Thyroid gland (tissue), 4 donors: ENCODE measurements around the gene HELZ. TPM values are rescaled to one million over a fixed set of nuclear protein-coding genes. Genes with fewer than 3 reads are reported as not detected.
"Not testable (repeated sequence)": the region's sequence is repeated elsewhere in the genome, so short reads cannot be mapped to it uniquely, and the experiment has no call there.

Experiments
- DNase-seq, 2 donors: peaks; one replicate each; pipeline ENCODE4 v3.0.0-alpha.2; 2019
- H3K27ac ChIP-seq, 3 donors: fragments of 200-600 bp; sonication (generic); 1 replicate in 2 of 3; 2 replicates in 1 of 3; pipeline ENCODE4 v1.5.1; 2016 to 2019; ENCODE audit warnings: mild to moderate bottlenecking in 1 of 3, moderate library complexity in 1 of 3
- H3K27me3 ChIP-seq: fragments of 200-600 bp; sonication (generic); one replicate; pipeline ENCODE4 v1.5.1; 2019
- H3K36me3 ChIP-seq, 2 donors: fragments of 200-600 bp; sonication (generic); one replicate each; pipeline ENCODE4 v1.5.1; 2016 to 2019
- H3K4me1 ChIP-seq, 2 donors: fragments of 200-600 bp; sonication (generic); one replicate each; pipeline ENCODE4 v1.5.1; 2017 to 2019
- H3K4me3 ChIP-seq, 3 donors: fragments of 200-600 bp; sonication (generic); replicated peaks in 1 of 3; 1 replicate in 2 of 3; 2 replicates in 1 of 3; pipeline ENCODE4 v1.5.1; 2016; ENCODE audit warnings: mild to moderate bottlenecking in 1 of 3
- H3K9me3 ChIP-seq: fragments of 200-600 bp; sonication (generic); one replicate; pipeline ENCODE4 v1.5.1; 2017
- POLR2A ChIP-seq, 2 donors: fragments of 450-650 bp; IDR thresholded peaks; one replicate each; pipeline ENCODE4 v1.6.1; 2017; ENCODE audit warnings: antibody characterized with exemption in 2 of 2, mild to moderate bottlenecking in 2 of 2, moderate library complexity in 1 of 2
- WGBS, 2 donors: methylation state at CpG; one replicate each; pipeline ENCODE4 v1.1.5; 2017; 5-methylcytosine and 5-hydroxymethylcytosine counted together
- intact Hi-C: fragments of 100-400 bp; cut with DNase I; formaldehyde crosslinking; loops from one replicate; pipeline ENCODE4 v1.15.1; 2023
- total RNA-seq, 4 donors: library from RNA; depleted of rRNA; stranded (reverse); fragments of >200 nt; gene quantifications; one replicate each; pipeline ENCODE4 v1.2.3, GENCODE V29; 2016
- TF ChIP-seq, protein P1 (sequence below), 6 experiments: fragments of 200-600 bp in 3 of 6; fragments of 450-650 bp in 3 of 6; sonication (generic) in 3 of 6; IDR thresholded peaks; one replicate each; pipeline ENCODE4 v1.5.1; 2016 to 2019; ENCODE audit warnings: antibody characterized with exemption in 6 of 6, mild to moderate bottlenecking in 2 of 6, inconsistent platforms in 1 of 6, moderate library complexity in 1 of 6

HELZ gene
- total RNA-seq, 4 donors from 2014 or later, result 63.4 to 134 (median 88.2) TPM

DNA sequence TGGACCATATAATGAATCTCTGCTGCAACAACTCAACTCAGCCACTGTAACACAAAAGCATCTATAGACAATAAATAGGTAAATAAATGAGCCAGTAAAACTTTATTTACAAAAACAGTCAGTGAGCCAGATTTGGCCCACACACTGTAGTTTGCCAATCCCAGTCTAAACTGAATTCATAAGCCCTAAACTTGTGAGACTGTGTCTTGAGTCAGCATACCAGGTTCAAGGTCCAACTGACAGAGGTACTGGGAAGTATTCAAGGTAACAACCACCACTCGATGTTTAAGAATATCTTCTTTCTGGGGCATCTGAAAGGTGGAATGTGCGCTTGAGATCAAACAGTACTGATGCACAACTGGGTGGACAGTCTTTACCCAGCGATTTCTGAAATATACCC, 94.2 kb downstream of the HELZ start:
- no peak overlapping the region for H3K27ac ChIP-seq
- TF ChIP-seq POLR2A (IDR thresholded peaks at IDR 0.05), result no peak
- TF ChIP-seq, protein P1, sequence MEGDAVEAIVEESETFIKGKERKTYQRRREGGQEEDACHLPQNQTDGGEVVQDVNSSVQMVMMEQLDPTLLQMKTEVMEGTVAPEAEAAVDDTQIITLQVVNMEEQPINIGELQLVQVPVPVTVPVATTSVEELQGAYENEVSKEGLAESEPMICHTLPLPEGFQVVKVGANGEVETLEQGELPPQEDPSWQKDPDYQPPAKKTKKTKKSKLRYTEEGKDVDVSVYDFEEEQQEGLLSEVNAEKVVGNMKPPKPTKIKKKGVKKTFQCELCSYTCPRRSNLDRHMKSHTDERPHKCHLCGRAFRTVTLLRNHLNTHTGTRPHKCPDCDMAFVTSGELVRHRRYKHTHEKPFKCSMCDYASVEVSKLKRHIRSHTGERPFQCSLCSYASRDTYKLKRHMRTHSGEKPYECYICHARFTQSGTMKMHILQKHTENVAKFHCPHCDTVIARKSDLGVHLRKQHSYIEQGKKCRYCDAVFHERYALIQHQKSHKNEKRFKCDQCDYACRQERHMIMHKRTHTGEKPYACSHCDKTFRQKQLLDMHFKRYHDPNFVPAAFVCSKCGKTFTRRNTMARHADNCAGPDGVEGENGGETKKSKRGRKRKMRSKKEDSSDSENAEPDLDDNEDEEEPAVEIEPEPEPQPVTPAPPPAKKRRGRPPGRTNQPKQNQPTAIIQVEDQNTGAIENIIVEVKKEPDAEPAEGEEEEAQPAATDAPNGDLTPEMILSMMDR (IDR thresholded peaks at IDR 0.05), result no peak
- WGBS, 2 donors, result 93 to 94% methylated on average over 3 of the region's 3 CpGs
- no peaks in the 10 kb centered on the region for H3K9me3 ChIP-seq
- H3K27me3 ChIP-seq, result no peaks in the 10 kb centered on the region
- H3K4me3 ChIP-seq, result no peak overlapping the region
- no peaks in the 10 kb centered on the region for H3K4me1 ChIP-seq
- DNase-seq, result no peak
- peaks cover 5 to 27% of the 10 kb centered on the region in 2 donors for H3K36me3 ChIP-seq
- intact Hi-C loops, result no loop called here

DNA sequence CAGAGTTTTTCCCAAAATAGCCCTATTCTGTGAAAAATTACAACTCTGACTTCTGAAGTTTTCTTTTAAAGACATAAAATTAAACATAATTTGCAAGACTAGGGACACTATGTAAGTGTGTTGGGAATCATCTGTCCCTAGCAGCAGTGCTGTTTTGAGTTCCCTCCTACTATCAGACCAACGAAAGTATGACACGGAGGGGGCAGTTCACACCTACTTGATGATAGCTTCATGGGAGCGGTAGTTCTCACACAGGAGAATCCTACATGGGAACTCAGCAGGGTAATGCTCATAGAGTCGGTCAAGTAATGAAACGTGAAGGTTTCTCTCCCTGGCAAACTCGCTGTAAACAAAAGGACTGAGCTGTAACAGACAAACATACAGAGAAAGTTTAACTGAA, 96.6 kb downstream of the HELZ start:
- Histone ChIP-seq H3K36me3 (peaks cover 5 to 37% of the 10 kb centered on the region in 2 donors), H3K27ac (no peak overlapping the region), H3K27me3 (no peaks in the 10 kb centered on the region), H3K4me3 (no peak overlapping the region), H3K9me3 (no peaks in the 10 kb centered on the region), H3K4me1 (no peaks in the 10 kb centered on the region)
- 92 to 94% methylated on average over 6 of the region's 6 CpGs for WGBS, 2 donors
- intact Hi-C loops, result no loop called here
- no peak for DNase-seq
- TF ChIP-seq, protein P1 (IDR thresholded peaks at IDR 0.05), result no peak
- no peak for TF ChIP-seq POLR2A (IDR thresholded peaks at IDR 0.05)

DNA sequence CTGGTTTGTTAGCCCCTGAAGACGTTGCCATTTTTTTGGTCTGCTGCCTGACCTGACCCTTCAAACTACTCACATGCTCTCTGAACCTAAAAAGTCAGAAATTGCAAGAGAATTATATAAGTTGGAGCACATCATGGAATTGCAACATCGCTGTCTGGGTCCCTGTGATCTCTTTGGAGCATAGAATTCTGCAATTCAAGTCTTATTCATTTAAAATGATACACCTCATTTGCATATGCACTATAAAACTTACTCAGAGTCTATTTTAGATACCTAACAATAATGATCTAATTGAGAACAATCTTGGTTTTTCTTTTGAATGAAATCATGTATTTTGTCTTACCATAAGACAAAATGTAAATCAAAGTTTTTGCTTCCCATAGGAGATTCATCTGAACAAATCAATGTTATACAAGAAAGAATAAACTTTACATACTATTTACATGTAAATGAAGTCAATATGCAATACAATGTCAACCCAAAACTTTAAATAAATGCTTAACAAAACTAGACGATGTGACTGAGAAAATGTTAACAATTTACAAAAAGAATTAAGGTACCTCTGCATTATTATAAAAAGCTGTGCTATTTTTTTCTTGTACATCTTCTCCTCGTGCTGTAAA, 99.7 kb downstream of the HELZ start:
- Histone ChIP-seq H3K27ac (no peak overlapping the region), H3K27me3 (no peaks in the 10 kb centered on the region), H3K9me3 (no peaks in the 10 kb centered on the region), H3K36me3 (peaks cover 5 to 29% of the 10 kb centered on the region in 2 donors), H3K4me1 (no peaks in the 10 kb centered on the region), H3K4me3 (no peak overlapping the region)
- intact Hi-C loops, result no loop called here
- TF ChIP-seq, protein P1 (IDR thresholded peaks at IDR 0.05), result no peak
- no peak for TF ChIP-seq POLR2A (IDR thresholded peaks at IDR 0.05)
- DNase-seq, result no peak
- 76 to 89% methylated on average over 4 of the region's 4 CpGs for WGBS, 2 donors

DNA sequence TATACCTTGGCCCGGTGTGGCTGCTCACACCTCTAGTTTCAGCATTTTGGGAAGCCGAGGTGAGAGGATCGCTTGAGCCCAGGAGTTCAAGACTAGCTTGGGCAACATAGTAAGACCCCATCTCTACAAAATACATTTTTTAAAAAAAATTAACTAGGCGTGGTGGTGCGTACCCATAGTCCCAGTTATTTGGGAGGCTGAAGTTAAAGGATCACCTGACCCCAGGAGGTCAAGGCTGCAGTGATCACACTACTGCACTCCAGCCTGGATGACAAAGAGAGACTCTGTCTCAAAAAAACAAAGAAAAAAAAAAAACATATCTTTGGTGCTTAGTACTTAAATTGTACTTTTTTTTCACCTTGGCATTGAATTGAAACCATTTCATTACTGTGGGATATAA, 101.7 kb downstream of the HELZ start:
- TF ChIP-seq, protein P1 (IDR thresholded peaks at IDR 0.05), result no peak
- no peak for TF ChIP-seq POLR2A (IDR thresholded peaks at IDR 0.05)
- no peak overlapping the region for H3K27ac ChIP-seq
- no peak overlapping the region for H3K4me3 ChIP-seq
- no peaks in the 10 kb centered on the region for H3K27me3 ChIP-seq
- intact Hi-C loops, result no loop called here
- DNase-seq, result no peak
- 98 to 99% methylated on average over 5 of the region's 5 CpGs for WGBS, 2 donors
- H3K9me3 ChIP-seq, result no peaks in the 10 kb centered on the region
- peaks cover 5 to 25% of the 10 kb centered on the region in 2 donors for H3K36me3 ChIP-seq
- no peaks in the 10 kb centered on the region for H3K4me1 ChIP-seq

DNA sequence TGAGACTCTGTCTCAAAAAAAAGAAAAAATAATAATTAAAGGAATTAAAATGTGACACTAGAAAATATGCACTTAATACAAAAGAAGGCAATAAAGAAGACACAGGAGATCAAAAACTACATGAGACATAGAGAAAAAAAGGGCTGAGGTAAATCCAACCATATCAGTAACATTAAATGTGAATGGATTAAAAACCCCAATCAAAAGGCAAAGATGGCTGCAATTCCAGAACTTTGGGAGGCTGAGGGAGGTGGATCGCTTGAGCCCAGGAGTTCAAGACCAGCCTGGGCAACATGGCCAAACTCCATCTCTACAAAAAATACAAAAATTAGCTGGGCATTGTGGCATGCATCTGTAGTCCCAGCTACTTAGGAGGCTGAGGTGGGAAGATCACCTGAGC, 103.0 kb downstream of the HELZ start:
- H3K27ac ChIP-seq, H3K27me3 ChIP-seq, H3K9me3 ChIP-seq, DNase-seq, H3K4me1 ChIP-seq, intact Hi-C loops, H3K4me3 ChIP-seq: not testable (repeated sequence)
- H3K36me3 ChIP-seq, result peaks cover 5 to 12% of the 10 kb centered on the region in 2 donors
- WGBS, 2 donors, result 97 to 100% methylated on average over 1 of the region's 1 CpG
